Endothelial cell (in vitro differentiated cells): ENCODE measurements around the gene UTF1. TPM values are rescaled to one million over a fixed set of nuclear protein-coding genes. Genes with fewer than 3 reads are reported as not detected.

ENCODE experiments used
- DNase-seq: peaks from one replicate; pipeline ENCODE4 v3.0.0; 2021; ENCODE audit warnings: low spot score
- H3K27ac Mint-ChIP-seq: one replicate; pipeline ENCODE4 v1.8.0; 2021; ENCODE audit warnings: mixed read lengths, inconsistent platforms; ENCODE audit not compliant: unreplicated experiment
- H3K27me3 Mint-ChIP-seq: one replicate; pipeline ENCODE4 v1.8.0; 2021; ENCODE audit warnings: mild to moderate bottlenecking, moderate library complexity, mixed read lengths, inconsistent platforms; ENCODE audit not compliant: unreplicated experiment
- H3K36me3 Mint-ChIP-seq: one replicate; pipeline ENCODE4 v1.8.0; 2021; ENCODE audit warnings: mild to moderate bottlenecking, low read depth, mixed read lengths, inconsistent platforms; ENCODE audit not compliant: unreplicated experiment
- H3K4me1 Mint-ChIP-seq: one replicate; pipeline ENCODE4 v1.8.0; 2021; ENCODE audit warnings: mild to moderate bottlenecking, mixed read lengths, inconsistent platforms; ENCODE audit not compliant: unreplicated experiment
- H3K4me3 Mint-ChIP-seq: one replicate; pipeline ENCODE4 v1.8.0; 2021; ENCODE audit warnings: mild to moderate bottlenecking, mixed read lengths, inconsistent platforms; ENCODE audit not compliant: unreplicated experiment
- H3K9me3 Mint-ChIP-seq: one replicate; pipeline ENCODE4 v1.8.0; 2021; ENCODE audit warnings: mixed read lengths, inconsistent platforms; ENCODE audit not compliant: unreplicated experiment
- total RNA-seq: library from RNA; stranded (reverse); fragmentation: NEBNext Ultra II Directional; extraction: Animal tissue kit (Norgen Biotek cat#: 25700); gene quantifications from one replicate; pipeline ENCODE4 v1.2.1, GENCODE V29; 2021; ENCODE audit not compliant: unreplicated experiment
- TF ChIP-seq, protein P1 (sequence below): fragments of 200-600 bp; sonication (generic); IDR thresholded peaks from one replicate; pipeline ENCODE4 v1.5.0; 2021; ENCODE audit warnings: antibody characterized with exemption; ENCODE audit not compliant: unreplicated experiment

The UTF1 gene
- total RNA-seq, 1 donor from 2014 or later, result 0.38 TPM

DNA sequence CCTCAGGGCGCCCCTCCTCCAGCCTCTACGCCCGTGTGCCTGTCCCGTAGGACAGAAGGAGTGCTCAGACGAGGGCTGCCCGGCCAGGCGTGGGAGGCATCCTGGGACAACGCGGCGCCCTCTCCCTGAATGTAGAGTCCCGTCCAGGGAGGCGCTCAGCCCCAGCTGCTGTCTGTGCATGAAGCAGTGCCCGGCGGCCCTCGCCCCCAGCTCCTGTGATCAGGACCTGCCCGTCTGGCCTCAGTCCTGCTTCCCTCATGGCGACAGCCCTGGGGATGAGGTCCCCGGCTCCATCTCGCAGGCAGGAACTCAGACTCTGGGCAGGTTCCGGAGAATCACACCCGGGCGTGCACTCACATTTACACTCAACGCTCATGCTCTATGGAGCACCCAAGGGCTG is 24.9 kb upstream of the UTF1 start:
- Mint-ChIP-seq H3K4me1 (no peaks in the 10 kb centered on the region), H3K27me3 (peaks cover 5% of the 10 kb centered on the region), H3K9me3 (no peaks in the 10 kb centered on the region), H3K4me3 (no peak overlapping the region), H3K27ac (no peak overlapping the region), H3K36me3 (no peaks in the 10 kb centered on the region)
- no peak for DNase-seq
- TF ChIP-seq, protein P1, sequence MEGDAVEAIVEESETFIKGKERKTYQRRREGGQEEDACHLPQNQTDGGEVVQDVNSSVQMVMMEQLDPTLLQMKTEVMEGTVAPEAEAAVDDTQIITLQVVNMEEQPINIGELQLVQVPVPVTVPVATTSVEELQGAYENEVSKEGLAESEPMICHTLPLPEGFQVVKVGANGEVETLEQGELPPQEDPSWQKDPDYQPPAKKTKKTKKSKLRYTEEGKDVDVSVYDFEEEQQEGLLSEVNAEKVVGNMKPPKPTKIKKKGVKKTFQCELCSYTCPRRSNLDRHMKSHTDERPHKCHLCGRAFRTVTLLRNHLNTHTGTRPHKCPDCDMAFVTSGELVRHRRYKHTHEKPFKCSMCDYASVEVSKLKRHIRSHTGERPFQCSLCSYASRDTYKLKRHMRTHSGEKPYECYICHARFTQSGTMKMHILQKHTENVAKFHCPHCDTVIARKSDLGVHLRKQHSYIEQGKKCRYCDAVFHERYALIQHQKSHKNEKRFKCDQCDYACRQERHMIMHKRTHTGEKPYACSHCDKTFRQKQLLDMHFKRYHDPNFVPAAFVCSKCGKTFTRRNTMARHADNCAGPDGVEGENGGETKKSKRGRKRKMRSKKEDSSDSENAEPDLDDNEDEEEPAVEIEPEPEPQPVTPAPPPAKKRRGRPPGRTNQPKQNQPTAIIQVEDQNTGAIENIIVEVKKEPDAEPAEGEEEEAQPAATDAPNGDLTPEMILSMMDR, result no peak

DNA sequence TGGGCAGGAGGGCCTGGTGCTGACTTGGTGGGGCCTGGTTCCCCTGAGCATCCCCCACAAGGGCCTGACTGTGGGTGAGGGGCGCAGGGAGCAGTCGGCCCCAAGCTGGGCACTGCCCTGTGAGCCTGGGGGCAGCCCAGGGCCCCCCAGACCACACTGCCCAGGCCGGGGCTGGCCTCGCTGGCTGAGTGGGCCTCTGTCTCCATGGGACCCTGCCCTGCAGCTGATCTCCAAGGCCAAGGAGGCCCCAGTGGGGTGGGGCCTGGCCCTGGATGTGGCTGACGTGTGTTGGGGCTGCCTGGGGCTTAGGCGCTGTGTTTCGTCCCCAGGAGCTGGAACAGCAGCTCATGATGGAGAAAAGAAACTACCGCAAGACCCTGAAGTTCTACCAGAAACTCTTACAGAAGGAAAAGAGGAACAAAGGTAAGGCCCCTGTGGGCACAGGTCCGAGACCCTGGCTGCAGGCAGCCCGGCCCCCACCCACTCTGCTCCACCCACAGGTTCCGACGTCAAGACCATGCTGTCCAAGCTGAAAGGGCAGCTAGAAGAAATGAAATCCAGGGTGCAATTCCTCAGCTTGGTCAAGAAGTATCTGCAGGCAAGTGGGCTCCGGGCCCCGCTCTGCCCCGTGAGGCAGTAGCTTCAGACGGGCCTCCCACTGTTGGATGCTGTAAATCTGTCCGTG is 23.5 kb upstream of the UTF1 start:
- Mint-ChIP-seq H3K4me1 (no peaks in the 10 kb centered on the region), H3K27me3 (peaks cover 3% of the 10 kb centered on the region), H3K9me3 (no peaks in the 10 kb centered on the region), H3K4me3 (no peak overlapping the region), H3K36me3 (no peaks in the 10 kb centered on the region), H3K27ac (no peak overlapping the region)
- TF ChIP-seq, protein P1, result no peak
- DNase-seq, result no peak

DNA sequence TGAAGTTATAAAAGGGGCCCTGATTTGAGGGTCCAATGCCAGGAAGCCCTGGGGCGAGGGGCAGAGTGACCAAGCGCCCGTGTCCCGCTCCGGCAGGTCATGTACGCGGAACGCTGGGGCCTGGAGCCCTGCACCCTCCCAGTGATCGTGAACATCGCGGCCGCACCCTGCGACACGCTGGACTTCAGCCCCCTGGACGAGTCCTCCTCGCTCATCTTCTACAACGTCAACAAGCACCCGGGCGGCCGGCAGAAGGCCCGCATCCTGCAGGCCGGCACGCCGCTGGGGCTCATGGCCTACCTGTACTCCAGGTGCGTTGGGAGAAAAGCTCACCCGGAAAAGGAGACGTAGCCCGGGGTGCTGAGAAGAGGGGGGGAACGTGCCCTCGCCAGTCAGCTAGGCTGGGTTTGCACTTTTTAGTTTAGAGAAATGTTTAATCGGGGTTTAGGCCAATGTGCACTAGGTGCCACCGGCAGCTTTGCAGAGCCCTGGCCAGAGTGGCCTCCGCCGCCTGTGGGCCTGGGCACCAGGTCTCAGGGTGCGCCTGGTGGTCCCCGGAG is 22.9 kb upstream of the UTF1 start:
- no peak for DNase-seq
- no peaks in the 10 kb centered on the region for H3K36me3 Mint-ChIP-seq
- H3K27ac Mint-ChIP-seq, result no peak overlapping the region
- H3K9me3 Mint-ChIP-seq, result no peaks in the 10 kb centered on the region
- TF ChIP-seq, protein P1, result no peak
- H3K27me3 Mint-ChIP-seq, result peaks cover 6% of the 10 kb centered on the region
- no peaks in the 10 kb centered on the region for H3K4me1 Mint-ChIP-seq
- no peak overlapping the region for H3K4me3 Mint-ChIP-seq

DNA sequence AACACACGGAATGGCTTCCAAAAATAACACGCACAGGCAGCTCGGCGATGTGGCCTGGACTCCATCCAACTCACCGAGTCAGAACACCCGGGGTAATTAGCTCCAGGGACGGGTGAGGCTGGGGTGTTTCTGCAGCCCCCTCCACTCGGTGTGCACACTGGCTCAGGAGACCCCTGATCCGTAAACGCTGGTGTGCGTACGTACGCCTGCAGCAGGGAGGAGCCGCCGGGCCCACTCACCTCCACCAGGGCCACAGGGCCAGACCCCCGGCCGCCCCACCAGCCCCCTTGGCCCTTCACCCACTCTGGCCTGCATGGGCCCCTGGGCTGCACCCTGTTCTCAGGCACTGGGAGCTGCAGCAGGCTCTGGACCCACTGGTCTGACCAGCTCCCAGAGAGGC is 22.4 kb upstream of the UTF1 start:
- H3K36me3 Mint-ChIP-seq, result no peaks in the 10 kb centered on the region
- H3K4me3 Mint-ChIP-seq, result no peak overlapping the region
- no peak overlapping the region for H3K27ac Mint-ChIP-seq
- no peaks in the 10 kb centered on the region for H3K4me1 Mint-ChIP-seq
- TF ChIP-seq, protein P1, result no peak
- DNase-seq, result no peak
- peaks cover 7% of the 10 kb centered on the region for H3K27me3 Mint-ChIP-seq
- no peaks in the 10 kb centered on the region for H3K9me3 Mint-ChIP-seq

DNA sequence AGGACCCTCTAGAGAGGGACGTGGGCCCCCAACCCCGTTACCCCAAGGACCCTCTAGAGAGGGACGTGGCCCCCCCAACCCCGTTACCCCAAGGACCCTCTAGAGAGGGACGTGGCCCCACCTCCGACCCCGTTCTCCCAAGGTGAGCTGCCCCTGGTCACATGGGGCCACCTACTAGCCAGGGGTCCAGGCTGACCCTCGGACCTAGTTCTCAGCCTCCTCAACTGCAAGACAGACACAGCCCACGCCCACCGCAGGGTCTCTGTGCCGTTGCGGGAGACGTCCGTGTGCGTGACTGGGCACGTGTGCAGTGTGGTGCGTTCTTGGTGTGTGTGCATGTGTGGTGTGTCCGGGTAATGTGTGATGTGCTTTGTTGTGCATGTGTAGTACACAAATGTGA is 21.6 kb upstream of the UTF1 start:
- no peak for DNase-seq
- Mint-ChIP-seq H3K4me1 (no peaks in the 10 kb centered on the region), H3K9me3 (no peaks in the 10 kb centered on the region), H3K36me3 (no peaks in the 10 kb centered on the region), H3K27ac (no peak overlapping the region), H3K4me3 (no peak overlapping the region), H3K27me3 (peaks cover 7% of the 10 kb centered on the region)
- TF ChIP-seq, protein P1, result no peak
